IPS-NIHi11 (cell line): ENCODE measurements around the gene CHST4.
"Not testable (repeated sequence)": the region's sequence is repeated elsewhere in the genome, so short reads cannot be mapped to it uniquely, and the experiment has no call there.

ENCODE experiments used
- DNase-seq: peaks from one replicate; pipeline ENCODE4 v3.0.0; 2012; ENCODE audit warnings: mixed read lengths, low spot score

Gene CHST4

GRCh38 chr16:71524566-71525553 is 1.4 kb upstream of the CHST4 start:
- DNase-seq = no peak

DNA sequence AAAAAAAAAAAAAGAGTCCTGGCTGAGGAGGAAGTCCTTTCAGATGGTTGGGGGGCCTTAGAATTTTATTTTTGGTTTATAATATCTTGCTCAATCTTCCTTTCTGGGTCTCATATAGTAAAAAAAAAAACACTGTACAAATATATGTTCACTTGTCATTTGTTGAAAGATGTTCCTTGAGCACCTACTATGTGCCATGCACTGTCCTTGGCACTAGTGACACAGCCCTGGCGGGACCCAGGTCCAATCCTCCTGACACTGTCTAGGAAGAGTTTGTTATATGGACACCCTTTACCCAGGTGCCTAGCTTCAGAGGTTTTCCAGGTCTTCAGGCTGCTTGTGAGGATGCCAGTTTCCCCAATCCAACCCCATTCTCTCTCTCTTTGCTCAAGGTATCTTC is 2.0 kb downstream of the CHST4 start:
- no peak for DNase-seq

DNA sequence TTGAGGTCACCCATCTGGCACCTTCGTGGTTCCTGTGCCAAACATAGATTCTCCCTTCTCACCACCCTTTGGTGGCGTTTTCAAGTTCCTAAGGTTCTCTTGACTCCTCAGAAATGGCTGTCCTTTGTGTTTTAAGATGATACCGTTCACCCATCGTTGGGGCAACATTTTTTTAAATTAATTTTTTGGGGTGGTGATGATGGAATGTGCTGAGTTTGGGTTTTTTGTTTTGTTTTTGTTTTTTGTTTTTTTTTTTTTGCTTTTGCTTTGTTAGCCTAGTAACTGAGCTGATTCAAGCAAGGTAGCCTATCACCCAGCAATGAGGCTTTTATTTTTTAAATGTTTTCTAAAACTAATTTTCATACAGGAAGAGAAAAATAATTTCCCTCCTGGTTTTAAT is 2.6 kb downstream of the CHST4 start:
- DNase-seq = no peak

DNA sequence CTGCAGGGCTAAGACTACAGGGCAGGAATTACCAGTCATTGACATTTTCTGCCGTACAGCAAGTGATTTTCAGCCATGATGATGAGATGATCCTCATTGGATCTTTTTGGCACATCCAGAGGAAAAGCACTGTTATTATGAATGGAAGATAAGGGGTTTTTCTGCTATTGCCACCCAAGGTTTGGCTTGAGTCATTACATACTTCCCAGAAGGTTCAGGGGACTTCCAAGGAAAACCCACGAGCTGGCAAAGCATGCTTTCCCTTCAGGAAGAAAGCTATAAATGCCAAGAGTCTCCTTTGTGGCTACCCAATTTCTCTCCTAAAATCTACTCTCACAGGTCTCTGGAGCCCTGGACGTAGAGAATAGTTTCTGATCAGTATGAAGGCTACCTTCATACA is 6.1 kb downstream of the CHST4 start:
- no peak for DNase-seq

GRCh38 chr16:71536752-71537499 is 10.7 kb downstream of the CHST4 start:
- no peak for DNase-seq

GRCh38 chr16:71537643-71538042 is 11.4 kb downstream of the CHST4 start:
- peak; percentile 67 for DNase-seq

DNA sequence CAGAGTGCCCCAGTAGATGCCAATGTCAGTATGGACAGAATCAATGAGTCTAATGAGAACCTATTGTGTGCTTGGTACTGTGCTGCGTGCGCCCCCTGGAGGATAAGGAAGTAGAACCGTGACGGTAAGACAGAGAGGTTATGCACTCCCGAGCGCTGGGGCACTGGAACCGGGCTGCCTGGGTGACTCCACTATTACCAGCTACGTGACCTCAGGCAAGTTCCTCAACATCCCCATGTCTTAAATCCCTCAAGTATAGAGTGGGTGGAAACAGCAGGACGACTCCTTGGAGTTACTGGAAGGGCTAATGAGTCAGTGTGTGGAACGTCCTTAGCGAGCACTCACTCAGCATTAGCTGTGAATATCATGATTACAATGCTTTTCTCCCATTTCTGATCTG is 16.2 kb downstream of the CHST4 start:
- peak; percentile 83 for DNase-seq

DNA sequence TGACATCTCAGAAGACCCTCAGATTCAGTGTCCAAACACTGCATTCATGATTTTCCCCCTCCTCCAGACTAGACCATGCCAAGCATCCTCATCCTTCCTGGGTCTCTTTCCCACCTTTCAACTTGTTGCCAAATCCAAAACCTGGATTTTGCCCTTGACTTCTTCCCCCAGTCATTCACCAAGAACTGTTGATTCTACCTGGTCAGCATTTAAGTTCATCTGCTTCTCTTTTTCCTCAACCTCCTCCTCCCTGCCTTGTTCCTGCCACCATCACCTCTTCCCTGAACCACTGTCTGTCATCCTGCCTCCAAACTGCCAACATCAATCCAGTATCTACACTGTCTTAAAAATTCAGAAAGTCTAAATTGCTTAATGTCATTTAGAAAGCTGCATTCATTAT is 20.9 kb downstream of the CHST4 start:
- DNase-seq = no peak

DNA sequence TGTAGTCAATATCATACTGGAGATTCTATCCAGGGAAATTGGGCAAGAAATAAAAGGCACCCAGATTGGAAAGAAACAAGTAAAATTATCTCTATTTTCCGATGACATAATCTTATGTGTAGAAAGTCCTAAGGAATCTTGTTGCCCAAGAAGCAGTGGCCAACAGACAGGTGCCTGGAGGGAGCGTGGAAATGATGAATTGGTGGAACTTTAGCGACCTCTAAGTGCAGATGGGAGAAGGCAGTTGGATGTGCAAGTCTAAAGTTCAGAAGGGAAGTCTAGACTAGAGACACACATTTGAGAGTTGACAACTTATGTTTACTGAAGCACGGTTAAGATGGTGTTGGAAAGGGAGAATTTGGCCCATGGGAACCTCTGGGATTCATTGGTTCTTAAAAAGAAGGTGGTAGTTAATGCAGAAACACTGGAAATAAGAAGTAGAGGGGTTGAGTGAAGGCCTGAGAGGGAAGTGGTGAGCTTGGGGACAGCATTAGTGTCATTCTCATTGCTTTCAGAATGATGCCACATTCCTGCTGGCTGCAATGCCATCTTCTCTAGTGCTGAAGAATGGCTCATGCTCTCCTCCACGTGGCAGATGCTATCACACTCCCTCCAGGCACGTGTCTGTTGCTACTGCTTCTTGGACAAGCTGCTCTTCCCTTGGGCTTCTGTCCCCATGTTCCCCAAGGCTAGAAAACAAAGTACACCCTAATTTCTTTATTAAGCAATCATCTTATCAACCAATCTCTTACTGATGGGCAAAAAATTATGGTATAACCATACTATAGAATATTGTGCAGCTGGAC is 26.7 kb downstream of the CHST4 start:
- peak; percentile 19 for DNase-seq

DNA sequence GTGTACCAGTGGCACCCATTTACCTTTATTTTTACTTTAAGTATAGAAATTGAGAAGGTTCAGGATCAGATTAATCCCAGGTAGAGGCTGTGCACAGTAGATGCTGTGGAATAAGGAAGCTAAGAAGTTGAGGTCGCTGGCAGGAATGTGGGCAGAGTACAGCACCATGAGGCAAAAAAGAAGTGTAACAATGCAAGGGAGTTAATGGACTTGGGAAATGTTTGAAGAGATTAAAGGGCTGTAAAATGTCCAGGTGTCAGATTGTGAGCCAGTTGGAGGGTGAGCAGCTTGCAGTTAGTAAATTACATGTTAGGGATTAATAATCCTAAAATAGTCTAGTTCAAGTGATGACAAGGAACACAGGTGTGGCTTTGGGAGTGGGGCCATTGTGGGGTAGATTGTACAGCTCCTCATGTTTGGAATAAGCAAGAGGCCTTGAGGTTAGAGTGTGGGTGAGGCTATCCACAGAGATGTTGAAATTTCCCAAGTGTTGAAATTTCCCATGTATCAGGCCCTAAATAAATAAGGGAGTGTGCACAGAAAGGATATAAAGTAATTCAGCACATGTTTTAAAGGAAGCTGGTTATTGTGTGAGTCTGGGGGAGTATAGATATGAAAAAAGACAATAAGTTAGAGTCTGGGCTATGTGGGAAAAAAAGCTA is 29.1 kb downstream of the CHST4 start:
- no peak for DNase-seq

- no peak for DNase-seq
Measured at GRCh38 chr16:71557299-71557698, 31.1 kb downstream of the CHST4 start.

DNA sequence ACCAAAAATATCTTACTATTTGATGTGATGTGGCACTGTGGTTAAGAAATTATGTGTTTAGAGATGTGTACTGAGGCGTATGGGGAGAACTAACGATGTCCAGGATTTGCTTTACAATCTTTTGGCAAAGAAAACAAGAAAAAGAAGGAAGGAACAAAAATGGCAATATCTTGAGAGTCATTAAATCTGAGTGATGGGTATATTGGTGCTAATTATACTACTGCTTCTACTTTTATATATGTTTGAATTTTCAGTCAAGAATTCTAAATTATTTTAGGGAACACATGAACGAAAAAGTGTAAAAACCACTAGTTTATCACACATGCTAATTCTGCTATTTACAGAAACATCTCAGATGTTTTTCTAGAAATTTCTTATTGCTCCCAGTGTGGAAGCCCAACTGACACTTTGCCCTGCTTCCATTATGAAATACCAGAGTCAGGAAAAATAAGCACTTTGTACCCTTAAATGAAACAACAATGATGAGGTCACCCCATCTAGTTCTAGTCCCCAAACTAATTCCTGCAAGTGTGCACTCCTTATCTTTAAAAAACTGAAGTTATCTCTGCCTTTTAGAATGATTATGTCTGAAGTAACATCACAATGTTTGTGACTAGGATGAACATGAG is 31.8 kb downstream of the CHST4 start:
- no peak for DNase-seq

- no peak for DNase-seq
Measured at GRCh38 chr16:71559855-71560254, 33.6 kb downstream of the CHST4 start.

- not testable (repeated sequence) for DNase-seq
Measured at GRCh38 chr16:71561886-71562285, 35.7 kb downstream of the CHST4 start.

DNA sequence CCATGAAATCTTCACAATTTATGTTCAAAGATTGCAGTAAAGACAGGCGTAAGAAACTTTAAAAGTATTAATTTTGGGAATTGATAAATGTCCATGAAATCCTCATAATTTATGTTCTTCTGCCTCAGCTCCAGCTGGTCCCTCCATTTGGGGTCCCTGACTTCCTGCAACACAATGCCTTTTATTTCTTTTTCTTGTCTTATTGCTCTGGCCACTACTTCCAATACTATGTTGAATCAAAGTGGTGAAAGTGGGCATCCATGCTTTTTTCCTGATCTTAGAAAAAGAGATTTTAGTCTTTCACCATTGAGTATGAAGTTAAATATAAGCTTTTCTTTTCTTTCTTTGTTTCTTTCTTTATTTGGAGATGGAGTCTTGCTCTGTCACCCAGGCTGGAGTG is 36.3 kb downstream of the CHST4 start:
- DNase-seq = no peak

GRCh38 chr16:71564335-71564967 is 38.2 kb downstream of the CHST4 start:
- peak; percentile 20 for DNase-seq

DNA sequence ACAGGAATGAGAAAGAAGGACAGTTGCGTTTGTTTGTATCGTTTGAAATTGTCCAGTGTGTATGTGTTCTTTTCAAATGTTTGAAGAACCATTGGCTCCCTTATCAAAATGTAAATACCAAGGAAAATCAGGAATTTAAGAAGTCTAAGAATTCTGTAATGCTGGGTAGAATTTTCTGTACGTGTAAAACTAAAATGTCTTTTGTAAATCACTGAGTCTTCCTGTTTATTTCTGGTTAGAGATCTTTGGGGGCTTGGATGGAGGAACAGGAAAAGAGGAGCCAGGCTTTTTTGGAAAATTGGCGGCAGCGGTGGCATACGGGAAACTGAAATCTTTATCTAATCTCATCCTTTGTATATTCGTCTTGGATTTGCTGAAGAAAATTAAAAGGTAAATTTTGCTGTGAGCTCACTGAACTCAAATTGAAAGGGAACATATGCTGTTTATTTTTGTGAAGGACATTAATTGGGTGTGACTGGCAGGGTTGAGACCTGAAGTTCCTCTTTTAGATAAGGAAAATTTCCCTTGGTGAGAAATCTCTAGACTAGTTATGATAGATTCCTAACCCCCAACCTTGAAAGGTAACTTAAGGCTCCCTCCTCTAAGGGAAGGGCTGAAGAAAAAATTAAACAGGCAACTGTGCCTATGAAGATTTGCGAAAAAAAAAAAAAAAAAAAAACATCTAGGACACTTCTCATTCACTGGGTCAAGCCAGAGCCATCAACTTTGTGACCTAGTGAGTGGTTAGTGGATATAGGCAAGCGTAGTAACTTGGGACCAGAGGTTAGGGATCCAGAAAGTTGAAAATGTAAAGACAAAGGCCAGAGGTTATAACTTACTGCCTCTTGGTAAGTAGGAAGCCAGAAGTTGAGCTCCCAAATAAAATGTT is 39.8 kb downstream of the CHST4 start:
- DNase-seq = no peak

DNA sequence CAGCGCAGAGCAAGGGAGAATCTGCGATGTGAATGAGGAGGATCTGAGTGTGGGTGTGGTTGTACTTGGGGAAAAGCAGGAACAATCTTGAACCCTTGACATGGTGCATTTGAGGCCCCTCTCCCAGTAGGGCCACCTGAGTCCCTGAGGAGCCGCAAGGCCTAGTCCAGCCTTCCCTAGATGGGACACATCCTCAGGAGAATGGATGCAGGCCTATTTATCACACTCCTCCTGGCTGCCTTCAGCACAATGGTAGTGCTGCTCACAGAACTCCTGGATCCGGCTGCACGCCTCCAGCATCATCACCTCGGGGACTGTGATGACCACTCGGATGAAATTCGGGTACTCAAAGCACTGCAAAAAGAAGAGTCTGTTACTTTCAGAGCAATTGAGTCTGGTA is 41.7 kb downstream of the CHST4 start:
- DNase-seq = no peak

DNA sequence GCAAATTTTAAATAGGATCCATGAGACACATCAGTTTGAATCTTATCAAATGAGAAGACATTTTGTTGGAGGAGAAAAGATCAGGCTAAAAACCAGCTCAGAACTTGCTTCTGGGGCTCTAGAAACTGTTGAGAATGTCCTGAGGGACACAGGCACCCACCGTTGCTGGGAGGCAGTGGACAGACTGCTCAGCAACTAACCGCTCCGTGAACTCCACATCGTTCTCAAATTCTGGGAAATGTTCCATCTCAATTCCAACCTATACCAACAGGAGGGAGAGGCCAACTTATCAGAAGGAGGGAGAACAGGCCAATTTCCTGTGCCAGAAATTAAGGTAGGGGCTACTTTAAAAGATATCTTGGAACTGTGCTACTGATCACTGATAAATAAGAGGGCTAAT is 42.3 kb downstream of the CHST4 start:
- DNase-seq = no peak

DNA sequence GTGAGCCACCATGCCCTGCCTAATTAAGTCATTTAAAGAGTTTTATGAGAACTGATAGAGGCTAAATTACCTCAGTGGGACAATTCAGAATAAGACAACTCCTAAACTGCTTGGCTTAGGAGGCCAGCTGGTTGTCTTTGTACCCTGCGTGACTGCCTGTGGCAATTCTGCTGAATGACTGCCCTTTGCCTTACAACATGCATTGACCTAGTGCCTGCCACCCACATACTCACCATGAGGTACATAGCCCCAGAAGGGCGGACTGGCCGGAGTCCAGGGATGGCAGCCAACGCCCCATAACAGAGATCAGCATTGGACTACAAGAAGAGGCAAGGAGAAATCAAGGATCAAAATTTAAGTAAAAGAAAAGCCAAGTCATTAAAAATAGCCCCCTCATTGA is 43.4 kb downstream of the CHST4 start:
- no peak for DNase-seq
